SK-N-SH (cell line): ENCODE measurements around the gene WNK2. TPM values are rescaled to one million over a fixed set of nuclear protein-coding genes. Genes with fewer than 3 reads are reported as not detected.

Source experiments
- CTCF ChIA-PET: fragments of 300-600, 350-600 bp; formaldehyde crosslinking; extraction: SDS; loops from one replicate; lab custom pipeline; 2021; lab: Yijun Ruan, JAX
- POLR2A ChIA-PET: fragments of 350-600 bp; sonication (Branson Sonifier 250); formaldehyde crosslinking; extraction: SDS; loops from one replicate; lab custom pipeline; 2020; ENCODE audit warnings: antibody characterized with exemption, inconsistent platforms; lab: Yijun Ruan, JAX
- DNase-seq: peaks from one replicate; pipeline ENCODE4 v3.0.0; 2012
- H2AFZ ChIP-seq: fragments of 200-600 bp; sonication (generic); 2 replicates; pipeline ENCODE4 v1.8.1; 2016; ENCODE audit warnings: antibody characterized with exemption, mild to moderate bottlenecking, low read depth
- H3F3A ChIP-seq: fragments of 200-600 bp; sonication (generic); replicated peaks from 2 replicates; pipeline ENCODE3; 2016; ENCODE audit warnings: antibody characterized with exemption, mild to moderate bottlenecking; ENCODE audit not compliant: insufficient read depth
- H3K27ac ChIP-seq, 2 experiments: fragments of 200-500 bp in 1 of 2; fragments of 200-600 bp in 1 of 2; sonication (Bioruptor generic) in 1 of 2; sonication (generic), shearing (Covaris generic) in 1 of 2; 2 replicates each; pipeline versions ENCODE4 v1.5.1 to v1.6.1; 2014 to 2016; ENCODE audit warnings: low read depth in 2 of 2, inconsistent platforms in 1 of 2, low read length in 1 of 2, mild to moderate bottlenecking in 1 of 2, mixed read lengths in 1 of 2
- H3K27me3 ChIP-seq: fragments of 200-600 bp; sonication (generic), shearing (Covaris generic); 2 replicates; pipeline ENCODE4 v1.6.1; 2016; ENCODE audit warnings: mixed run types; ENCODE audit not compliant: insufficient read depth
- H3K36me3 ChIP-seq, 2 experiments: fragments of 200-500 bp in 1 of 2; fragments of 200-600 bp in 1 of 2; sonication (Bioruptor generic) in 1 of 2; sonication (generic) in 1 of 2; replicated peaks in 1 of 2; 2 replicates each; pipeline versions ENCODE3 to v1.5.1; 2014 to 2016; ENCODE audit warnings: low read length in 1 of 2, mild to moderate bottlenecking in 1 of 2; ENCODE audit not compliant: insufficient read depth in 2 of 2, control insufficient read depth in 1 of 2
- H3K4me1 ChIP-seq, 2 experiments: fragments of 200-500 bp in 1 of 2; fragments of 200-600 bp in 1 of 2; sonication (Bioruptor generic) in 1 of 2; sonication (generic), shearing (Covaris generic) in 1 of 2; 2 replicates each; pipeline versions ENCODE4 v1.5.1 to v1.6.1; 2014 to 2016; ENCODE audit warnings: low read depth in 1 of 2, low read length in 1 of 2, mixed run types in 1 of 2; ENCODE audit not compliant: insufficient read depth in 2 of 2, control insufficient read depth in 1 of 2
- H3K4me2 ChIP-seq: fragments of 200-600 bp; sonication (generic), shearing (Covaris generic); 2 replicates; pipeline ENCODE4 v1.6.1; 2017; ENCODE audit warnings: mixed run types
- H3K4me3 ChIP-seq, 2 experiments: fragments of 200-500 bp in 1 of 2; fragments of 200-600 bp in 1 of 2; sonication (Bioruptor generic) in 1 of 2; sonication (generic), shearing (Covaris generic) in 1 of 2; 2 replicates each; pipeline versions ENCODE4 v1.5.1 to v1.8.1; 2014 to 2016; ENCODE audit warnings: low read depth in 2 of 2, inconsistent platforms in 1 of 2, low read length in 1 of 2, mild to moderate bottlenecking in 1 of 2, mixed read lengths in 1 of 2, moderate library complexity in 1 of 2
- H3K79me2 ChIP-seq: fragments of 200-600 bp; sonication (generic); 2 replicates; pipeline ENCODE4 v1.8.1; 2017; ENCODE audit warnings: mild to moderate bottlenecking; ENCODE audit not compliant: insufficient read depth
- H3K9ac ChIP-seq: fragments of 200-600 bp; sonication (generic); 2 replicates; pipeline ENCODE4 v1.6.1; 2017; ENCODE audit warnings: mixed run types
- H3K9me2 ChIP-seq: fragments of 200-600 bp; sonication (generic); 2 replicates; pipeline ENCODE4 v1.6.1; 2017; ENCODE audit warnings: mixed run types
- H3K9me3 ChIP-seq: fragments of 200-600 bp; sonication (generic); 2 replicates; pipeline ENCODE4 v1.6.1; 2017; ENCODE audit warnings: mixed run types, mild to moderate bottlenecking, moderate library complexity
- H4K20me1 ChIP-seq: fragments of 200-600 bp; sonication (generic); 2 replicates; pipeline ENCODE4 v1.6.1; 2017; ENCODE audit warnings: mild to moderate bottlenecking, mixed run types; ENCODE audit not compliant: insufficient read depth
- CHD2 ChIP-seq: fragments of 150-350 bp; IDR thresholded peaks from 2 replicates; pipeline ENCODE4 v1.6.1; 2018; ENCODE audit warnings: low read length; ENCODE audit not compliant: partially characterized antibody
- EP300 ChIP-seq, 2 experiments: IDR thresholded peaks; 2 replicates each; pipeline versions ENCODE4 v1.4.0 to v1.6.1; 2012; ENCODE audit warnings: borderline replicate concordance in 1 of 2, low read depth in 1 of 2, low read length in 1 of 2
- FOXJ3 ChIP-seq: sonication (generic); formaldehyde crosslinking; IDR thresholded peaks from 2 replicates; pipeline ENCODE4 v1.5.1; 2020; ENCODE audit warnings: mild to moderate bottlenecking, missing genetic modification reagents
- IRF3 ChIP-seq: fragments of 150-350 bp; IDR thresholded peaks from 2 replicates; pipeline ENCODE4 v1.6.1; 2016; ENCODE audit warnings: mild to moderate bottlenecking, low read depth, low read length
- MXI1 ChIP-seq: IDR thresholded peaks from 2 replicates; pipeline ENCODE4 v1.6.1; 2012; ENCODE audit warnings: mild to moderate bottlenecking, low read depth, low read length, improper control_type of control experiment
- PBX3 ChIP-seq: IDR thresholded peaks from 2 replicates; pipeline ENCODE4; 2012
- RAD21 ChIP-seq: IDR thresholded peaks from 2 replicates; pipeline ENCODE4 v1.6.1; 2012; ENCODE audit warnings: mild to moderate bottlenecking, low read length
- RCOR1 ChIP-seq: fragments of 150-350 bp; IDR thresholded peaks from 2 replicates; pipeline ENCODE4 v1.6.1; 2017; ENCODE audit warnings: antibody characterized with exemption, low read length
- SMC3 ChIP-seq: IDR thresholded peaks from 2 replicates; pipeline ENCODE4 v1.6.1; 2012; ENCODE audit warnings: low read depth, low read length, improper control_type of control experiment
- TAF1 ChIP-seq: IDR thresholded peaks from 2 replicates; pipeline ENCODE4 v1.6.1; 2012; ENCODE audit warnings: low read depth, mild to moderate bottlenecking, low read length, moderate library complexity, borderline replicate concordance
- TEAD4 ChIP-seq: IDR thresholded peaks from 2 replicates; pipeline ENCODE4 v1.4.0; 2012; ENCODE audit warnings: mild to moderate bottlenecking, borderline replicate concordance; ENCODE audit not compliant: insufficient read depth
- WGBS: methylation state at CpG from one replicate; pipeline ENCODE4 v1.1.6; 2017; ENCODE audit warnings: low lambda C conversion rate; 5-methylcytosine and 5-hydroxymethylcytosine counted together
- polyA plus RNA-seq, 3 experiments: library from polyadenylated mRNA; depleted of rRNA; stranded (reverse); fragments of >200 nt; gene quantifications; 2 replicates each; pipeline ENCODE4 v1.2.3, GENCODE V29; 2012
- TF ChIP-seq, protein P1 (sequence below): fragments of 200-600 bp; sonication (generic); IDR thresholded peaks from 2 replicates; pipeline ENCODE4 v1.6.1; 2017; ENCODE audit warnings: antibody characterized with exemption, mild to moderate bottlenecking, moderate library complexity

Gene WNK2
- polyA plus RNA-seq, 1 of the 3 experiments (the other 2 are of a cell fraction) = 0.12 TPM

GRCh38 chr9:93159601-93160471, 24.1 kb upstream of the WNK2 start:
- Histone ChIP-seq H3F3A (no peaks in the 10 kb centered on the region), H3K9me3 (no peaks in the 10 kb centered on the region), H3K9me2 (no peaks in the 10 kb centered on the region), H3K27me3 (no peaks in the 10 kb centered on the region), H4K20me1 (no peaks in the 10 kb centered on the region), H3K27ac (no peak overlapping the region), H3K36me3 (no peaks in the 10 kb centered on the region)
- CTCF ChIA-PET = interaction anchor here (0.8 to 8.0 kb wide), 13 partner anchors 10 to 407 kb away, joined by 3 to 91 read pairs (median 3); partner anchors contain the start of gene WNK2
- no peak for TF ChIP-seq EP300 (IDR thresholded peaks at IDR 0.05; ENCODE audit: borderline replicate concordance in 1 of 2, low read depth in 1 of 2, low read length in 1 of 2)
- peak; percentile 63 for TF ChIP-seq RCOR1
- TF ChIP-seq PBX3 = peak; percentile 11; the same call in 1 of the 2 replicates
- TF ChIP-seq, protein P1, sequence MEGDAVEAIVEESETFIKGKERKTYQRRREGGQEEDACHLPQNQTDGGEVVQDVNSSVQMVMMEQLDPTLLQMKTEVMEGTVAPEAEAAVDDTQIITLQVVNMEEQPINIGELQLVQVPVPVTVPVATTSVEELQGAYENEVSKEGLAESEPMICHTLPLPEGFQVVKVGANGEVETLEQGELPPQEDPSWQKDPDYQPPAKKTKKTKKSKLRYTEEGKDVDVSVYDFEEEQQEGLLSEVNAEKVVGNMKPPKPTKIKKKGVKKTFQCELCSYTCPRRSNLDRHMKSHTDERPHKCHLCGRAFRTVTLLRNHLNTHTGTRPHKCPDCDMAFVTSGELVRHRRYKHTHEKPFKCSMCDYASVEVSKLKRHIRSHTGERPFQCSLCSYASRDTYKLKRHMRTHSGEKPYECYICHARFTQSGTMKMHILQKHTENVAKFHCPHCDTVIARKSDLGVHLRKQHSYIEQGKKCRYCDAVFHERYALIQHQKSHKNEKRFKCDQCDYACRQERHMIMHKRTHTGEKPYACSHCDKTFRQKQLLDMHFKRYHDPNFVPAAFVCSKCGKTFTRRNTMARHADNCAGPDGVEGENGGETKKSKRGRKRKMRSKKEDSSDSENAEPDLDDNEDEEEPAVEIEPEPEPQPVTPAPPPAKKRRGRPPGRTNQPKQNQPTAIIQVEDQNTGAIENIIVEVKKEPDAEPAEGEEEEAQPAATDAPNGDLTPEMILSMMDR = peak; percentile 95
- peak; percentile 71 for TF ChIP-seq CHD2
- peak; percentile 99 for TF ChIP-seq RAD21
- no peak for TF ChIP-seq IRF3
- TF ChIP-seq FOXJ3 (CRISPR knock-in tag) = no peak
- TF ChIP-seq TAF1 = no peak
- no peak for TF ChIP-seq MXI1
- TF ChIP-seq TEAD4 = no peak
- peak; percentile 98 for TF ChIP-seq SMC3
- TF ChIP-seq, all 33 proteins: peak for 6
- Histone ChIP-seq H3K4me2 (no peak overlapping the region), H3K79me2 (no peaks in the 10 kb centered on the region), H3K4me1 (peaks cover 0 to 24% of the 10 kb centered on the region in 2 experiments; a peak in 2 of 4 replicates), H3K4me3 (peak overlapping the region in 1 of 2 experiments; percentile 36; a peak in 1 of 4 replicates), H3K9ac (no peak overlapping the region), H2AFZ (no peak overlapping the region)
- POLR2A ChIA-PET = no interaction called here
- DNase-seq = peak; percentile 97
- 29% methylated on average over 19 of the region's 19 CpGs for WGBS
